Neutrophil (primary cell): ENCODE measurements around the gene USP32.
"Not testable (repeated sequence)": the region's sequence is repeated elsewhere in the genome, so short reads cannot be mapped to it uniquely, and the experiment has no call there.

Source experiments
- H3K27ac ChIP-seq: fragments of 200-600 bp; sonication (generic); 2 replicates; pipeline ENCODE4 v1.5.1; 2016; ENCODE audit warnings: mild to moderate bottlenecking, moderate library complexity
- H3K27me3 ChIP-seq: fragments of 200-600 bp; sonication (generic); 2 replicates; pipeline ENCODE4 v1.6.0; 2016; ENCODE audit warnings: mild to moderate bottlenecking
- H3K36me3 ChIP-seq: fragments of 200-600 bp; sonication (generic); 2 replicates; pipeline ENCODE4 v1.5.1; 2017
- H3K4me1 ChIP-seq, 2 experiments: fragments of 200-600 bp in 1 of 2; sonication (generic) in 1 of 2; 1 replicate in 1 of 2; 2 replicates in 1 of 2; pipeline versions ENCODE4 v1.5.1 to v1.6.1; 2013 to 2016; ENCODE audit warnings: low read depth in 1 of 2, low read length in 1 of 2, mild to moderate bottlenecking in 1 of 2, moderate library complexity in 1 of 2; ENCODE audit not compliant: control insufficient read depth in 1 of 2, insufficient read depth in 1 of 2
- H3K4me3 ChIP-seq, 2 experiments: fragments of 200-600 bp in 1 of 2; sonication (generic) in 1 of 2; 1 replicate in 1 of 2; 2 replicates in 1 of 2; pipeline ENCODE4 v1.5.1; 2013 to 2016; ENCODE audit warnings: low read depth in 1 of 2, low read length in 1 of 2, mild to moderate bottlenecking in 1 of 2, moderate library complexity in 1 of 2
- H3K9me3 ChIP-seq: fragments of 200-600 bp; sonication (generic); 2 replicates; pipeline ENCODE4 v1.5.1; 2016
- TF ChIP-seq, protein P1 (sequence below): fragments of 200-600 bp; sonication (generic); IDR thresholded peaks from 2 replicates; pipeline ENCODE4 v1.5.1; 2016; ENCODE audit warnings: antibody characterized with exemption

Gene USP32

GRCh38 chr17:60223456-60223855 is 168.5 kb downstream of the USP32 start:
- Histone ChIP-seq H3K4me3 (no peak overlapping the region), H3K27me3 (no peaks in the 10 kb centered on the region), H3K27ac (no peak overlapping the region), H3K4me1 (no peaks in the 10 kb centered on the region), H3K9me3 (peaks cover 5% of the 10 kb centered on the region), H3K36me3 (peaks cover 72% of the 10 kb centered on the region)
- TF ChIP-seq, protein P1, sequence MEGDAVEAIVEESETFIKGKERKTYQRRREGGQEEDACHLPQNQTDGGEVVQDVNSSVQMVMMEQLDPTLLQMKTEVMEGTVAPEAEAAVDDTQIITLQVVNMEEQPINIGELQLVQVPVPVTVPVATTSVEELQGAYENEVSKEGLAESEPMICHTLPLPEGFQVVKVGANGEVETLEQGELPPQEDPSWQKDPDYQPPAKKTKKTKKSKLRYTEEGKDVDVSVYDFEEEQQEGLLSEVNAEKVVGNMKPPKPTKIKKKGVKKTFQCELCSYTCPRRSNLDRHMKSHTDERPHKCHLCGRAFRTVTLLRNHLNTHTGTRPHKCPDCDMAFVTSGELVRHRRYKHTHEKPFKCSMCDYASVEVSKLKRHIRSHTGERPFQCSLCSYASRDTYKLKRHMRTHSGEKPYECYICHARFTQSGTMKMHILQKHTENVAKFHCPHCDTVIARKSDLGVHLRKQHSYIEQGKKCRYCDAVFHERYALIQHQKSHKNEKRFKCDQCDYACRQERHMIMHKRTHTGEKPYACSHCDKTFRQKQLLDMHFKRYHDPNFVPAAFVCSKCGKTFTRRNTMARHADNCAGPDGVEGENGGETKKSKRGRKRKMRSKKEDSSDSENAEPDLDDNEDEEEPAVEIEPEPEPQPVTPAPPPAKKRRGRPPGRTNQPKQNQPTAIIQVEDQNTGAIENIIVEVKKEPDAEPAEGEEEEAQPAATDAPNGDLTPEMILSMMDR, result no peak

DNA sequence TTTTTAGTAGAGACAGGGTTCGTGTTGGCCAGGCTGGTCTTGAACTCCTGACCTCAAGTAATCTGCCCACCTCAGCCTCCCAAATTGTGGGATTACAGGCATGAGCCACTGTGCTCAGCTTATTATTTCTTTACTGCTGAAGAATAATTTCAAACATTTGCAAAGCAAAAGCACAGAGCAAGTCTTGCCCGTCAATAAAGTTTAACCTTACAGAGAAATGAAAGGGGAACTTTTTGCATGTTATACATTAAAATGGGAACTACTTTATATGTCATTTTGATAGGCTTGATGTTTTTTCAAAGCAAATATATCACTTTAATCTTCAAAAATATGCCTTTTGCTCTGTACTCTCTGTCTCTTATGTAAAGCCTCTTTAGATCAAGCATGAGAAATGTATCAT is 173.2 kb downstream of the USP32 start:
- not testable (repeated sequence) for H3K27ac ChIP-seq, H3K9me3 ChIP-seq, H3K4me1 ChIP-seq, H3K4me3 ChIP-seq, H3K27me3 ChIP-seq
- H3K36me3 ChIP-seq, result peaks cover 64% of the 10 kb centered on the region

DNA sequence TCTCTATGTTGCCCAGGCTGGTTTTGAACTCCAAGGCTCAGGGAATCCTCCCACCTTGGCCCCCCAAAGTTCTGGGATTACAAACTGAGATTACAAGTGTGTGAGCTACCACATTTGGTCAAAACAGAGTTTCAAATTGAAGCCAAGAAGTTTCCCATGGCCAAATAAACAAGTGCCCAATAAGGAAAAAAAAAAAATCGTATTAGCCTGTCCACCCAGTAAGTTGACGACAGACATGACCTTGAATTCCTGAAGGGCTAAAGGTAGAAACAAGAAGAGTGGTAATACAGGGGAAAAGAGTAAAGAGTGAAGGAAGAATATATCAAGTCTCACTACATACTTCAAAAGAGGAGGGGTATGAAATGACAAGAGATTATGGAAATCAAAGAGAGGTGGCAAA is 176.0 kb downstream of the USP32 start:
- not testable (repeated sequence) for H3K9me3 ChIP-seq, H3K4me1 ChIP-seq, H3K4me3 ChIP-seq, H3K27me3 ChIP-seq, H3K27ac ChIP-seq
- peaks cover 53% of the 10 kb centered on the region for H3K36me3 ChIP-seq

DNA sequence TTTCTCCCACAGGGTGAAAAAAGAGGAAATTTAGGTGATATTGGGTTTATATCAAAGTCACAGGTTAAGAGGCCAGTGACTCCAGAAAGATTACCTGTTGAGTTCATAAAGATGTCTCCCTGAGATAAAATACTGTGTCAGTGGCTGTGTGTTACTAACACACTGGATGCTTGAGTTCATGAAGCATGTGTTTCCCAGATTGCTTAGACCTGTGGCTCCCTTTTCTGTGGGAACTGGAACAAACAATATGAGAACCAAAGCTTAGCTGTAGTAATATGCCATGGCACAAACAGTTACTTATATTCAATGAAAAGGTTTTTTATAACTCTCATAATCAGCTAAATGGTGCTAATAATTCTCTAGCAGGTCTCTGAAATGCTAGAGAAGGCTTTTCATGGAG is 180.7 kb downstream of the USP32 start:
- H3K27me3 ChIP-seq, H3K9me3 ChIP-seq, H3K4me1 ChIP-seq, H3K4me3 ChIP-seq, H3K27ac ChIP-seq: not testable (repeated sequence)
- H3K36me3 ChIP-seq, result peaks cover 57% of the 10 kb centered on the region

- H3K27me3 ChIP-seq, H3K4me3 ChIP-seq, H3K4me1 ChIP-seq, H3K27ac ChIP-seq, H3K9me3 ChIP-seq: not testable (repeated sequence)
- peaks cover 59% of the 10 kb centered on the region for H3K36me3 ChIP-seq
Observed at GRCh38 chr17:60208302-60208701, 183.6 kb downstream of the USP32 start.

GRCh38 chr17:60205782-60206181 is 186.2 kb downstream of the USP32 start:
- H3K27ac ChIP-seq, H3K27me3 ChIP-seq, H3K9me3 ChIP-seq, H3K4me3 ChIP-seq, H3K4me1 ChIP-seq: not testable (repeated sequence)
- peaks cover 57% of the 10 kb centered on the region for H3K36me3 ChIP-seq

DNA sequence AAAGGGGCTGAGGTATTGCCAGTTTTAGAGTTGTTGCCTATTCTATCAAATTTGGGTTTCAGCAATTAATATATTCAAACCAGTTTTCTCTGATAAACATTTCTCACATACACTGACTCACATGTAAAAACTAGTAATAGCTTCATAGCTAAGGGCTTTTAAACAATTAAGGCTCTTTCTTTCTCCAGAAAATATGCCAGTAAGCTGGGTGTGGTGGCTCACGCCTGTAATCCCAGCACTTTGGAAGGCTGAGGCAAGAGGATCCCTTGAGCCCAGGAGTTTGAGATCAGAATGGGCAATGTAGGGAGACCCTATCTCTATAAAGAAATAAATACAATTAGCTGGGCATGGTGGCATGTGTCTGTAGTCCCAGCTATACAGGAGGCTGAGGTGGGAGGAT is 193.3 kb downstream of the USP32 start:
- not testable (repeated sequence) for H3K4me3 ChIP-seq
- H3K36me3 ChIP-seq, result peaks cover 84% of the 10 kb centered on the region

GRCh38 chr17:60194141-60194540 is 197.8 kb downstream of the USP32 start:
- not testable (repeated sequence) for H3K27me3 ChIP-seq
- H3K36me3 ChIP-seq, result peaks cover 100% of the 10 kb centered on the region

More for the DNA sequence above, 193.3 kb downstream of the USP32 start:
- H3K27ac ChIP-seq, H3K9me3 ChIP-seq, H3K27me3 ChIP-seq, H3K4me1 ChIP-seq: not testable (repeated sequence)

GRCh38 chr17:60193482-60193881 is 198.5 kb downstream of the USP32 start:
- Histone ChIP-seq H3K9me3 (no peaks in the 10 kb centered on the region), H3K4me3 (no peak overlapping the region), H3K4me1 (peaks cover 8 to 12% of the 10 kb centered on the region in 2 experiments), H3K27ac (no peak overlapping the region), H3K36me3 (peaks cover 100% of the 10 kb centered on the region), H3K27me3 (no peaks in the 10 kb centered on the region)
- TF ChIP-seq, protein P1, result no peak

More at GRCh38 chr17:60194141-60194540, 197.8 kb downstream of the USP32 start:
- not testable (repeated sequence) for H3K4me1 ChIP-seq, H3K9me3 ChIP-seq, H3K27ac ChIP-seq, H3K4me3 ChIP-seq

GRCh38 chr17:60193032-60193431 is 198.9 kb downstream of the USP32 start:
- peaks cover 12 to 16% of the 10 kb centered on the region in 2 experiments for H3K4me1 ChIP-seq
- peaks cover 100% of the 10 kb centered on the region for H3K36me3 ChIP-seq
- not testable (repeated sequence) for H3K27me3 ChIP-seq, H3K4me3 ChIP-seq, H3K27ac ChIP-seq, H3K9me3 ChIP-seq

GRCh38 chr17:60190032-60190431 is 201.9 kb downstream of the USP32 start:
- Histone ChIP-seq H3K4me1 (peaks cover 26 to 28% of the 10 kb centered on the region in 2 experiments), H3K36me3 (peaks cover 97% of the 10 kb centered on the region)
- H3K27me3 ChIP-seq, H3K4me3 ChIP-seq, H3K9me3 ChIP-seq, H3K27ac ChIP-seq: not testable (repeated sequence)
